PC-3 (cell line): ENCODE data around the gene CREBBP.

Experiments used
- CTCF ChIP-seq: fragments of 300-600 bp; sonication (generic); conservative IDR thresholded peaks from 2 replicates; pipeline ENCODE4 v1.5.1; 2017; ENCODE audit warnings: antibody characterized with exemption, low read depth, mild to moderate bottlenecking, low read length
- EZH2phosphoT487 ChIP-seq: fragments of 300-600 bp; sonication (generic); IDR thresholded peaks from 2 replicates; pipeline ENCODE4 v1.6.1; 2018; ENCODE audit warnings: mild to moderate bottlenecking, antibody characterized with exemption, low read length, borderline replicate concordance

- no peak for TF ChIP-seq CTCF
- TF ChIP-seq EZH2phosphoT487, result no peak
Observed at GRCh38 chr16:3694051-3694450, 186.5 kb downstream of the CREBBP start.
